GM10266 (cell line): ENCODE measurements around the gene MSH3.

Experiments used
- DNase-seq: peaks from one replicate; pipeline ENCODE4 v3.0.0; 2012; ENCODE audit errors: extremely low spot score
- CTCF ChIP-seq: IDR thresholded peaks from 2 replicates; pipeline ENCODE4 v1.5.1; 2012; ENCODE audit warnings: mild to moderate bottlenecking, low read depth; ENCODE audit not compliant: control insufficient read depth, insufficient read depth; ENCODE audit errors: missing control alignments

The MSH3 gene

GRCh38 chr5:80713631-80714030 lies 59.2 kb downstream of the MSH3 start:
- DNase-seq = no peak
- no peak for TF ChIP-seq CTCF

GRCh38 chr5:80714570-80715298 lies 60.3 kb downstream of the MSH3 start:
- no peak for DNase-seq

GRCh38 chr5:80715887-80716286 lies 61.4 kb downstream of the MSH3 start:
- TF ChIP-seq CTCF = no peak
- DNase-seq = no peak

More at GRCh38 chr5:80714570-80715298, 60.3 kb downstream of the MSH3 start:
- TF ChIP-seq CTCF = no peak

- no peak for DNase-seq
- TF ChIP-seq CTCF = no peak
Measured at GRCh38 chr5:80720181-80720580, 65.7 kb downstream of the MSH3 start.

- no peak for DNase-seq
- no peak for TF ChIP-seq CTCF
Measured at GRCh38 chr5:80722916-80723315, 68.5 kb downstream of the MSH3 start.

GRCh38 chr5:80725446-80725845 lies 71.0 kb downstream of the MSH3 start:
- no peak for DNase-seq
- no peak for TF ChIP-seq CTCF

- DNase-seq = no peak
- TF ChIP-seq CTCF = no peak
Measured at GRCh38 chr5:80736730-80737129, 82.3 kb downstream of the MSH3 start.
